AG04449 (cell line): ENCODE measurements around the gene FAM193B.

Source experiments
- CTCF ChIA-PET: fragments of 350-600 bp; formaldehyde crosslinking; extraction: SDS; loops from one replicate; lab custom pipeline; 2021; ENCODE audit warnings: antibody characterized with exemption; lab: Yijun Ruan, JAX
- POLR2A ChIA-PET: fragments of 400-600, 350-600 bp; formaldehyde crosslinking; extraction: SDS; loops from one replicate; lab custom pipeline; 2020; ENCODE audit warnings: antibody characterized with exemption, inconsistent platforms; lab: Yijun Ruan, JAX
- DNase-seq: peaks from one replicate; pipeline ENCODE4 v3.0.0-alpha.2; 2010; ENCODE audit warnings: low read depth, low spot score
- H3K4me3 ChIP-seq: 2 replicates; pipeline ENCODE4 v1.5.1; 2011; ENCODE audit warnings: low read depth, mild to moderate bottlenecking, control low read depth, low read length
- TF ChIP-seq, protein P1 (sequence below): IDR thresholded peaks from one replicate; pipeline ENCODE4 v1.5.1; 2011; ENCODE audit warnings: mild to moderate bottlenecking, moderate library complexity, low read length, control low read depth, inconsistent platforms; ENCODE audit not compliant: insufficient read depth; ENCODE audit errors: missing control alignments

FAM193B gene

GRCh38 chr5:177514541-177514940 lies 39.8 kb downstream of the FAM193B start:
- TF ChIP-seq, protein P1, sequence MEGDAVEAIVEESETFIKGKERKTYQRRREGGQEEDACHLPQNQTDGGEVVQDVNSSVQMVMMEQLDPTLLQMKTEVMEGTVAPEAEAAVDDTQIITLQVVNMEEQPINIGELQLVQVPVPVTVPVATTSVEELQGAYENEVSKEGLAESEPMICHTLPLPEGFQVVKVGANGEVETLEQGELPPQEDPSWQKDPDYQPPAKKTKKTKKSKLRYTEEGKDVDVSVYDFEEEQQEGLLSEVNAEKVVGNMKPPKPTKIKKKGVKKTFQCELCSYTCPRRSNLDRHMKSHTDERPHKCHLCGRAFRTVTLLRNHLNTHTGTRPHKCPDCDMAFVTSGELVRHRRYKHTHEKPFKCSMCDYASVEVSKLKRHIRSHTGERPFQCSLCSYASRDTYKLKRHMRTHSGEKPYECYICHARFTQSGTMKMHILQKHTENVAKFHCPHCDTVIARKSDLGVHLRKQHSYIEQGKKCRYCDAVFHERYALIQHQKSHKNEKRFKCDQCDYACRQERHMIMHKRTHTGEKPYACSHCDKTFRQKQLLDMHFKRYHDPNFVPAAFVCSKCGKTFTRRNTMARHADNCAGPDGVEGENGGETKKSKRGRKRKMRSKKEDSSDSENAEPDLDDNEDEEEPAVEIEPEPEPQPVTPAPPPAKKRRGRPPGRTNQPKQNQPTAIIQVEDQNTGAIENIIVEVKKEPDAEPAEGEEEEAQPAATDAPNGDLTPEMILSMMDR, result no peak
- CTCF ChIA-PET, result interaction anchor here (5.3 kb wide), 1 partner anchor 14 kb away, joined by 105 read pairs; the partner anchor contains the start of gene PDLIM7
- POLR2A ChIA-PET, result interaction anchor here (3.5 kb wide), 1 partner anchor 17 kb away, joined by 22 read pairs; the partner anchor contains the start of gene PDLIM7
- H3K4me3 ChIP-seq, result no peak overlapping the region
- no peak for DNase-seq

GRCh38 chr5:177513500-177513899 lies 40.9 kb downstream of the FAM193B start:
- no peak overlapping the region for H3K4me3 ChIP-seq
- ChIA-PET POLR2A (no interaction called here), CTCF (interaction anchor here (5.3 kb wide), 1 partner anchor 13 kb away, joined by 105 read pairs; the partner anchor contains the start of gene PDLIM7)
- TF ChIP-seq, protein P1, result no peak
- no peak for DNase-seq

DNA sequence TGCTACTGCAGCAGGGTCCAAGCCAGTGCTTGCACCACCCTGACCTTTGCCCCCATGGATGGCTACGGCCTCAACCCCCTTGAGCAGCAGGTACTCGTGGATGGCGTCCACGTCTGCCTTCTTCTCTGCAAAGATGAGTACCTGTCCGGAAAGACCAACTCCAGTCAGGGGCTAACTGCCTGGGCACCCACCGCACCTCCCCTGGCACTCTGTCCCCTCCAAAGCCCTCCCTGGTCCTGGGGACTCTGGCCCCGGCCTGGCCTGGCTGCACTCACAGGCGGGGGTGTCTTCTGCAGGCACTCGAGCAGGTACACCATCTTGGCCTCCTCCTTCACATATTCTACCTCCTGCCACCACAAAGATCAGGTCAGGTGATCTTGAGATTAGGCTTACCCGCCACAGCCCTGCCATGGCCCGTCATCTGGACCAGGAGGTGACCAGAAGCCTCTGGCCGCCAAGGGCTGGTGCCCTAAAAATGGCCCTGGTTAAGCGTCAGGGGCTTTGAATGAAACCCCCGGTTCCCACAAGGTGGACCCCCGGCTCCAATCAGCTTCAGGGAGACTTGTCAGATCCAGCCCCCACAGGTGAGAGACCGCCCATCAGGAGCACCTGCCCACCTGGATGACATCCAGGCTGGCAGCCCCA lies 41.5 kb downstream of the FAM193B start:
- CTCF ChIA-PET, result interaction anchor here (5.3 kb wide), 1 partner anchor 13 kb away, joined by 105 read pairs; the partner anchor contains the start of gene PDLIM7
- TF ChIP-seq, protein P1, result no peak
- DNase-seq, result no peak
- H3K4me3 ChIP-seq, result no peak overlapping the region
- POLR2A ChIA-PET, result no interaction called here

- TF ChIP-seq, protein P1, result no peak
- ChIA-PET CTCF (interaction anchor here (2.3 to 3.9 kb wide), 2 partner anchors 11 to 122 kb away, joined by 9 to 51 read pairs; no protein-coding TSS in a partner anchor), POLR2A (interaction anchor here (0.5 kb wide), 1 partner anchor 40 kb away, joined by 3 read pairs; no protein-coding TSS in a partner anchor)
- DNase-seq, result no peak
- H3K4me3 ChIP-seq, result no peak overlapping the region
Observed at GRCh38 chr5:177511796-177512675, 42.3 kb downstream of the FAM193B start.

DNA sequence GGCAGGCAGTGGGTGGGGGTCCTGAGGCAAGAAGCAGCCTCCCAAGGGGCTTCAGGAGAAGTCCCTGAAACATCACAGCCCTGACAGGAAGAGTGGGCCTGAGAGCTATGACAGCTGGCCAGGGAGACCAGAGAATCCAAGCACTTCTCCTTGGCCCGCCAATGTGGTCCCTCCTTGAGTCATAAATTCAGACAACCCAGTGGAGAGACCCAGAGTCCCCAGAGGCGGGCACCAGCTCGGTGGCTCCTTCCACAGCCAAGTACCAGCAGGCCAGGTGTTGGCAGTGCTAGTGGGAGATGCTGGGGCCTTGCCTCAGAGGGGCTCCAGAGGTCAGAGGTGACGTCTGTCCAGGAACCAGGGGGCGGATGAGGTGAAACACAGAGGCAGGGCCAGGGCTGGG lies 43.2 kb downstream of the FAM193B start:
- no peak for DNase-seq
- no peak overlapping the region for H3K4me3 ChIP-seq
- TF ChIP-seq, protein P1, result no peak
- ChIA-PET CTCF (interaction anchor here (2.3 to 3.9 kb wide), 2 partner anchors 10 to 121 kb away, joined by 9 to 51 read pairs; no protein-coding TSS in a partner anchor), POLR2A (interaction anchor here (0.5 to 0.6 kb wide), 2 partner anchors 14 to 39 kb away, joined by 3 read pairs; partner anchors contain the start of gene PDLIM7)
